HCT116 (cell line): ENCODE measurements around the gene PLEKHM3. TPM values are rescaled to one million over a fixed set of nuclear protein-coding genes. Genes with fewer than 3 reads are reported as not detected.

Source experiments
- ATAC-seq: fragments of 200-7000 bp; cut with Tn5 transposase; 2 replicates; pipeline ENCODE4 v1.9.1; 2020; ENCODE audit warnings: mild to moderate bottlenecking, moderate library complexity
- BruUV-seq: library from RNA; stranded (reverse); fragments of 400-500 nt; replicated peaks from 2 replicates; lab custom pipeline; 2021; lab: Mats Ljungman, UMichigan
- CTCF ChIA-PET: fragments of 300-600 bp; sonication (Branson Sonifier 250); formaldehyde crosslinking; loops from one replicate; lab custom pipeline; 2021; ENCODE audit warnings: antibody characterized with exemption; lab: Charles Lee
- POLR2A ChIA-PET: fragments of 300-600, 350-600 bp; sonication (Branson Sonifier 250); formaldehyde crosslinking; loops from one replicate; lab custom pipeline; 2021; ENCODE audit warnings: antibody characterized with exemption; lab: Charles Lee
- RAD21 ChIA-PET, 2 experiments: fragments of 300-600 bp; sonication (Branson Sonifier 250); formaldehyde crosslinking; loops; one replicate each; lab custom pipeline; 2023; ENCODE audit warnings: low total read pairs in 2 of 2; ENCODE audit not compliant: uncharacterized antibody in 2 of 2, unreplicated experiment in 2 of 2, low non-redundant PET in 1 of 2; lab: Charles Lee
- DNase-seq: peaks from one replicate; pipeline ENCODE4 v3.0.0-alpha.2; 2010; ENCODE audit warnings: low read depth, low spot score
- H2AFZ ChIP-seq: fragments of 200-600 bp; shearing (Covaris generic), sonication (generic); 2 replicates; pipeline ENCODE4 v1.6.1; 2017; ENCODE audit warnings: low read depth, mixed run types, mixed read lengths, antibody characterized with exemption, low read length; ENCODE audit not compliant: poor library complexity, severe bottlenecking
- H3K27ac ChIP-seq: 2 replicates; pipeline ENCODE4 v1.5.1; 2012; ENCODE audit warnings: low read depth, low read length
- H3K27me3 ChIP-seq: fragments of 200-600 bp; sonication (generic); 2 replicates; pipeline ENCODE4 v1.6.1; 2016; ENCODE audit warnings: mixed run types, low read length, mixed read lengths; ENCODE audit not compliant: insufficient read depth
- H3K36me3 ChIP-seq, 2 experiments: fragments of 200-500 bp in 1 of 2; fragments of 200-600 bp in 1 of 2; sonication (Bioruptor generic) in 1 of 2; sonication (generic) in 1 of 2; 2 replicates each; pipeline versions ENCODE4 v1.5.1 to v1.6.1; 2014 to 2016; ENCODE audit warnings: low read length in 2 of 2, inconsistent platforms in 1 of 2, mixed read lengths in 1 of 2, mixed run types in 1 of 2; ENCODE audit not compliant: insufficient read depth in 2 of 2, control insufficient read depth in 1 of 2
- H3K4me1 ChIP-seq, 2 experiments: fragments of 200-600 bp in 1 of 2; sonication (generic) in 1 of 2; 2 replicates each; pipeline versions ENCODE4 v1.5.1 to v1.6.1; 2012 to 2017; ENCODE audit warnings: low read length in 2 of 2, inconsistent platforms in 1 of 2, mild to moderate bottlenecking in 1 of 2, mixed read lengths in 1 of 2, mixed run types in 1 of 2, moderate library complexity in 1 of 2; ENCODE audit not compliant: insufficient read depth in 2 of 2, control insufficient read depth in 1 of 2
- H3K4me2 ChIP-seq: fragments of 200-600 bp; sonication (generic); 2 replicates; pipeline ENCODE4 v1.6.1; 2017; ENCODE audit warnings: mixed run types, low read length, mixed read lengths
- H3K4me3 ChIP-seq, 2 experiments: fragments of 200-600 bp in 1 of 2; sonication (generic) in 1 of 2; replicated peaks in 1 of 2; 2 replicates each; pipeline ENCODE4 v1.5.1; 2011 to 2016; ENCODE audit warnings: low read length in 2 of 2, control low read depth in 1 of 2, low read depth in 1 of 2, mild to moderate bottlenecking in 1 of 2, mixed read lengths in 1 of 2, mixed run types in 1 of 2
- H3K79me2 ChIP-seq: fragments of 200-600 bp; sonication (generic); 2 replicates; pipeline ENCODE4 v1.6.1; 2017; ENCODE audit warnings: mild to moderate bottlenecking, mixed run types, low read length, moderate library complexity, mixed read lengths; ENCODE audit not compliant: insufficient read depth
- H3K9ac ChIP-seq: fragments of 200-600 bp; sonication (generic); 2 replicates; pipeline ENCODE4 v1.6.1; 2016; ENCODE audit warnings: low read length, mixed read lengths
- H3K9me2 ChIP-seq: fragments of 200-600 bp; sonication (generic), shearing (Covaris generic); 2 replicates; pipeline ENCODE4 v1.6.1; 2017; ENCODE audit warnings: mixed run types, mild to moderate bottlenecking, moderate library complexity; ENCODE audit not compliant: insufficient read depth
- H3K9me3 ChIP-seq, 2 experiments: fragments of 200-500 bp in 1 of 2; fragments of 200-600 bp in 1 of 2; sonication (Bioruptor generic) in 1 of 2; sonication (generic) in 1 of 2; 2 replicates each; pipeline ENCODE4 v1.6.1; 2014 to 2017; ENCODE audit warnings: low read length in 2 of 2, mixed read lengths in 2 of 2, inconsistent platforms in 1 of 2, low read depth in 1 of 2, mild to moderate bottlenecking in 1 of 2, mixed run types in 1 of 2, moderate library complexity in 1 of 2; ENCODE audit not compliant: control insufficient read depth in 1 of 2, insufficient read depth in 1 of 2
- H4K20me1 ChIP-seq: fragments of 200-600 bp; sonication (generic), shearing (Covaris generic); 2 replicates; pipeline ENCODE4 v1.6.1; 2017; ENCODE audit warnings: mixed run types, mild to moderate bottlenecking, moderate library complexity; ENCODE audit not compliant: insufficient read depth
- CBX3 ChIP-seq: IDR thresholded peaks from 2 replicates; pipeline ENCODE4 v1.6.1; 2012; ENCODE audit warnings: low read depth
- CEBPB ChIP-seq: IDR thresholded peaks from 2 replicates; pipeline ENCODE4 v1.6.1; 2012; ENCODE audit warnings: low read depth
- EGR1 ChIP-seq: IDR thresholded peaks from 2 replicates; pipeline ENCODE4 v1.6.1; 2012; ENCODE audit warnings: low read depth
- ELF1 ChIP-seq: IDR thresholded peaks from 2 replicates; pipeline ENCODE4 v1.6.1; 2012; ENCODE audit warnings: low read depth, borderline replicate concordance
- EZH2 ChIP-seq: fragments of 200-600 bp; sonication (generic); IDR thresholded peaks from 2 replicates; pipeline ENCODE4 v1.6.1; 2017; ENCODE audit warnings: antibody characterized with exemption, mixed run types
- EZH2phosphoT487 ChIP-seq: fragments of 200-600 bp; IDR thresholded peaks from 2 replicates; pipeline ENCODE4 v1.6.1; 2018; ENCODE audit warnings: antibody characterized with exemption, borderline replicate concordance
- FOSL1 ChIP-seq: IDR thresholded peaks from 2 replicates; pipeline ENCODE4 v1.6.1; 2012; ENCODE audit warnings: low read depth
- POLR2A ChIP-seq: IDR thresholded peaks from 2 replicates; pipeline ENCODE4 v1.7.0; 2011; ENCODE audit warnings: borderline replicate concordance; ENCODE audit not compliant: insufficient read depth, insufficient read length; ENCODE audit errors: extremely low read depth
- POLR2AphosphoS5 ChIP-seq: IDR thresholded peaks from 2 replicates; pipeline ENCODE4 v1.6.1; 2011; ENCODE audit warnings: mild to moderate bottlenecking, low read depth, low read length, moderate library complexity
- RAD21 ChIP-seq: IDR thresholded peaks from 2 replicates; pipeline ENCODE4 v1.6.1; 2012; ENCODE audit warnings: low read depth, mild to moderate bottlenecking
- SIN3A ChIP-seq: IDR thresholded peaks from 2 replicates; pipeline ENCODE4 v1.6.1; 2012; ENCODE audit warnings: low read depth
- SP1 ChIP-seq: IDR thresholded peaks from 2 replicates; pipeline ENCODE4 v1.6.1; 2012; ENCODE audit warnings: low read depth
- SRF ChIP-seq: IDR thresholded peaks from 2 replicates; pipeline ENCODE4 v1.6.1; 2012; ENCODE audit warnings: low read depth
- TCF7L2 ChIP-seq: IDR thresholded peaks from 2 replicates; pipeline ENCODE4 v1.7.0; 2011; ENCODE audit warnings: borderline replicate concordance, inconsistent platforms; ENCODE audit not compliant: insufficient read depth, insufficient read length; ENCODE audit errors: extremely low read depth
- YY1 ChIP-seq: IDR thresholded peaks from 2 replicates; pipeline ENCODE4 v1.6.1; 2011; ENCODE audit warnings: low read length, low read depth, moderate library complexity, mild to moderate bottlenecking; ENCODE audit not compliant: insufficient replicate concordance; ENCODE audit errors: extremely low read depth
- ZFX ChIP-seq: fragments of 450-650 bp; IDR thresholded peaks from 2 replicates; pipeline ENCODE4 v1.6.1; 2017
- ZNF274 ChIP-seq: fragments of 200-500 bp; sonication (Bioruptor generic); IDR thresholded peaks from 2 replicates; pipeline ENCODE4 v1.6.1; 2014; ENCODE audit warnings: mild to moderate bottlenecking, low read depth, low read length, inconsistent platforms
- intact Hi-C: fragments of 100-400 bp; cut with micrococcal nuclease; formaldehyde crosslinking; loops from 2 replicates; pipeline ENCODE4 v1.10.0; 2022
- total RNA-seq: library from RNA; stranded (reverse); gene quantifications from one replicate; pipeline ENCODE4 v1.2.1, GENCODE V29; 2021; ENCODE audit not compliant: unreplicated experiment
- TF ChIP-seq, protein P1 (sequence below): IDR thresholded peaks from 2 replicates; pipeline ENCODE4 v1.6.1; 2012; ENCODE audit warnings: low read depth
- TF ChIP-seq, protein P2 (sequence below): IDR thresholded peaks from 2 replicates; pipeline ENCODE4 v1.6.1; 2011; ENCODE audit warnings: mild to moderate bottlenecking, low read length, moderate library complexity; ENCODE audit not compliant: insufficient replicate concordance; ENCODE audit errors: extremely low read depth

PLEKHM3 gene
- total RNA-seq, 1 experiment from 2014 or later, result 6.3 TPM

DNA sequence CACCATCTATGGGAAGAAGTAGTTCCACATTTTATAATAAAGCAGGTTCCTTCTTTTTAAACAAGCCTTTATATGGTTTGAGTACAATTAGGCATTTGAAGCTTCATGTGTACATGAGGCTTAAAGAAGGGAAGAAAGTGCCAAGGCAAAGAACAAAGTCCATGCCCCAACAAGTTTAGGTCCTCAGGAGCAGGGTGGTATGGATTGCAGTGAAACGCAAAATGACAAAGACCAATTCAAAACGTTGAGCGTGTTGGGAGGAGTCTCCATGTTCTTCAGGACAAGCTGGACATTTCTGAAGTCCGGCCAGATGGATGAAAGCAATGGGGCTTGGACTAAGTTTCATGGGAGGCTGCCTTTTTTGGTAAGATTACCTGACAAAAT, 176.8 kb downstream of the PLEKHM3 start:
- no TSS peak for BruUV-seq
- H3K4me3 ChIP-seq, result no peak overlapping the region
- H3K79me2 ChIP-seq, result no peaks in the 10 kb centered on the region
- no peak for DNase-seq
- H4K20me1 ChIP-seq, result no peaks in the 10 kb centered on the region
- H3K9me2 ChIP-seq, result no peaks in the 10 kb centered on the region
- no peak for TF ChIP-seq POLR2A
- no peak for TF ChIP-seq ZFX
- TF ChIP-seq YY1, result no peak
- no peak for TF ChIP-seq TCF7L2
- TF ChIP-seq ELF1, result no peak
- TF ChIP-seq POLR2AphosphoS5, result no peak
- TF ChIP-seq, protein P1, sequence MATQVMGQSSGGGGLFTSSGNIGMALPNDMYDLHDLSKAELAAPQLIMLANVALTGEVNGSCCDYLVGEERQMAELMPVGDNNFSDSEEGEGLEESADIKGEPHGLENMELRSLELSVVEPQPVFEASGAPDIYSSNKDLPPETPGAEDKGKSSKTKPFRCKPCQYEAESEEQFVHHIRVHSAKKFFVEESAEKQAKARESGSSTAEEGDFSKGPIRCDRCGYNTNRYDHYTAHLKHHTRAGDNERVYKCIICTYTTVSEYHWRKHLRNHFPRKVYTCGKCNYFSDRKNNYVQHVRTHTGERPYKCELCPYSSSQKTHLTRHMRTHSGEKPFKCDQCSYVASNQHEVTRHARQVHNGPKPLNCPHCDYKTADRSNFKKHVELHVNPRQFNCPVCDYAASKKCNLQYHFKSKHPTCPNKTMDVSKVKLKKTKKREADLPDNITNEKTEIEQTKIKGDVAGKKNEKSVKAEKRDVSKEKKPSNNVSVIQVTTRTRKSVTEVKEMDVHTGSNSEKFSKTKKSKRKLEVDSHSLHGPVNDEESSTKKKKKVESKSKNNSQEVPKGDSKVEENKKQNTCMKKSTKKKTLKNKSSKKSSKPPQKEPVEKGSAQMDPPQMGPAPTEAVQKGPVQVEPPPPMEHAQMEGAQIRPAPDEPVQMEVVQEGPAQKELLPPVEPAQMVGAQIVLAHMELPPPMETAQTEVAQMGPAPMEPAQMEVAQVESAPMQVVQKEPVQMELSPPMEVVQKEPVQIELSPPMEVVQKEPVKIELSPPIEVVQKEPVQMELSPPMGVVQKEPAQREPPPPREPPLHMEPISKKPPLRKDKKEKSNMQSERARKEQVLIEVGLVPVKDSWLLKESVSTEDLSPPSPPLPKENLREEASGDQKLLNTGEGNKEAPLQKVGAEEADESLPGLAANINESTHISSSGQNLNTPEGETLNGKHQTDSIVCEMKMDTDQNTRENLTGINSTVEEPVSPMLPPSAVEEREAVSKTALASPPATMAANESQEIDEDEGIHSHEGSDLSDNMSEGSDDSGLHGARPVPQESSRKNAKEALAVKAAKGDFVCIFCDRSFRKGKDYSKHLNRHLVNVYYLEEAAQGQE, result no peak
- no peak for TF ChIP-seq EGR1
- no peak for TF ChIP-seq RAD21
- no peak for TF ChIP-seq CBX3
- TF ChIP-seq SP1, result no peak
- no peak for TF ChIP-seq CEBPB
- no peak for TF ChIP-seq FOSL1
- TF ChIP-seq ZNF274, result no peak
- TF ChIP-seq SRF, result no peak
- no peak for TF ChIP-seq EZH2
- TF ChIP-seq, protein P2, sequence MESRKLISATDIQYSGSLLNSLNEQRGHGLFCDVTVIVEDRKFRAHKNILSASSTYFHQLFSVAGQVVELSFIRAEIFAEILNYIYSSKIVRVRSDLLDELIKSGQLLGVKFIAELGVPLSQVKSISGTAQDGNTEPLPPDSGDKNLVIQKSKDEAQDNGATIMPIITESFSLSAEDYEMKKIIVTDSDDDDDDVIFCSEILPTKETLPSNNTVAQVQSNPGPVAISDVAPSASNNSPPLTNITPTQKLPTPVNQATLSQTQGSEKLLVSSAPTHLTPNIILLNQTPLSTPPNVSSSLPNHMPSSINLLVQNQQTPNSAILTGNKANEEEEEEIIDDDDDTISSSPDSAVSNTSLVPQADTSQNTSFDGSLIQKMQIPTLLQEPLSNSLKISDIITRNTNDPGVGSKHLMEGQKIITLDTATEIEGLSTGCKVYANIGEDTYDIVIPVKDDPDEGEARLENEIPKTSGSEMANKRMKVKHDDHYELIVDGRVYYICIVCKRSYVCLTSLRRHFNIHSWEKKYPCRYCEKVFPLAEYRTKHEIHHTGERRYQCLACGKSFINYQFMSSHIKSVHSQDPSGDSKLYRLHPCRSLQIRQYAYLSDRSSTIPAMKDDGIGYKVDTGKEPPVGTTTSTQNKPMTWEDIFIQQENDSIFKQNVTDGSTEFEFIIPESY, result no peak
- no peak for TF ChIP-seq EZH2phosphoT487
- TF ChIP-seq SIN3A, result no peak
- no peak overlapping the region for H3K27ac ChIP-seq
- ChIA-PET RAD21 (no interaction called here), POLR2A (no interaction called here), CTCF (no interaction called here)
- no peak overlapping the region for H2AFZ ChIP-seq
- H3K36me3 ChIP-seq, result no peaks in the 10 kb centered on the region
- intact Hi-C loops, result no loop called here
- H3K4me2 ChIP-seq, result no peak overlapping the region
- no peaks in the 10 kb centered on the region for H3K27me3 ChIP-seq
- no peak for ATAC-seq
- H3K9ac ChIP-seq, result no peak overlapping the region
- no peaks in the 10 kb centered on the region for H3K9me3 ChIP-seq
- peaks cover 0 to 15% of the 10 kb centered on the region in 2 experiments; a peak in 1 of 4 replicates for H3K4me1 ChIP-seq
